GM21360 (cell line): ENCODE measurements around the gene HSD17B14.
A peak's percentile ranks its signal among the peaks of the same experiment; 100 is the strongest.

Experiments
- ATAC-seq: cut with Tn5 transposase; IDR thresholded peaks from one replicate; pipeline ENCODE4 v1.9.1; 2021; ENCODE audit warnings: mild to moderate bottlenecking, moderate library complexity; ENCODE audit not compliant: unreplicated experiment

HSD17B14 gene

GRCh38 chr19:48830965-48831364, 5.3 kb downstream of the HSD17B14 start:
- ATAC-seq: no peak

DNA sequence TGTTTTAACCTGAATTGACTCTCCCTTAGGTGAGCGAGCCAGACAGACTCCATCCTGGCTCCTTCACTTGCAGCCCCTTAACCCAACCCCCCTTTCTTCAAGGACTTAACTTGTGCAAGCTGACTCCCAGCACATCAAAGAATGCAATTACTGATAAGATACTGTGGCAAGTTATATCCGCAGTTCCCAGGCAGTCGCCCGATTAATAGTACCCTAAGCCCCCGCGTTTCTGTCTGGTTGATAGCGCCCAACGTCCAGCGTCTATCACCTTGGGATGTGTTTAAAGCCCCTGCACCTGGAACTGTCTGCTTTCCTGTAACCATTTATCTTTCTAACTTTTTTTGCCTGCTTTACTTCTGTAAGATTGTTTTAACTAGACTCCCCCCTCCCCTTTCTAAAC, 6.2 kb downstream of the HSD17B14 start:
- no peak for ATAC-seq

GRCh38 chr19:48826606-48827020, 9.7 kb downstream of the HSD17B14 start:
- ATAC-seq: no peak

DNA sequence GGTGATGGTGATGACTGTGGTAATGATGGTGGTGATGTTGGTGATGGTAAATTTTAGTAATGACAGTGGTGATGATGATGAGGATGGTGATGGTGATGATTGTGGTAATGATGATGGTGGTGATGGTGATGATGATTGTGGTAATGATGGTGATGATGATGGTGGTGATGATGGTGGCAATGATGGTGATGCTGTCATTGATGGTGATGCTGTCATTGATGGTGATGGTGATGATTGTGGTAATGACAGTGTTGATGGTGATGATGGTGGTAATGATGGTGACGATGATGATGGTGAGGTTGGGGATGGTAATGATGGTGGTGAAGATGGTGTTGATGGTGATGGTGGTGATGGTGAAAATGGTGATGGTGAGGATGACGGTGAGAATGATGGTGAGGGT, 13.8 kb downstream of the HSD17B14 start:
- ATAC-seq: no peak

DNA sequence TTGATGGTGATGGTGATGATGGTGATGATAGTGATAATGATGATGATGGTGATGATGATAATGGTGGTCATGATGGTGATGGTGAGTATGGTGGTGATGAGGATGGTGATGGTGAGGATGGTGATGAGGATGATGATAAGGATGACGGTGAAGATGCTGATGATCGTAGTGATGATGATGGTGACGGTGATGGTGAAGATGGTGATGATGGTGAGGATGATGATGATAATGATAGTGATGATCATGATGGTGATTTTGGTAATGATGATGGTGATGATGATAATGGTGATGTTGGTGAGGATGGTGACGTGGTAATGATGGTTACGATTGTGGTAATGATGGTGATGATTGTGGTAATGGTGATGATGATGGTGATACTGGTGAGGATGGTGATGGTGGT, 14.7 kb downstream of the HSD17B14 start:
- no peak for ATAC-seq

- ATAC-seq: no peak
Measured at GRCh38 chr19:48819366-48819816, 16.9 kb downstream of the HSD17B14 start.

GRCh38 chr19:48818234-48818820, 18.0 kb downstream of the HSD17B14 start:
- no peak for ATAC-seq

GRCh38 chr19:48817585-48818124, 18.6 kb downstream of the HSD17B14 start:
- ATAC-seq: no peak

- ATAC-seq: no peak
Measured at GRCh38 chr19:48815870-48816501, 20.3 kb downstream of the HSD17B14 start.

DNA sequence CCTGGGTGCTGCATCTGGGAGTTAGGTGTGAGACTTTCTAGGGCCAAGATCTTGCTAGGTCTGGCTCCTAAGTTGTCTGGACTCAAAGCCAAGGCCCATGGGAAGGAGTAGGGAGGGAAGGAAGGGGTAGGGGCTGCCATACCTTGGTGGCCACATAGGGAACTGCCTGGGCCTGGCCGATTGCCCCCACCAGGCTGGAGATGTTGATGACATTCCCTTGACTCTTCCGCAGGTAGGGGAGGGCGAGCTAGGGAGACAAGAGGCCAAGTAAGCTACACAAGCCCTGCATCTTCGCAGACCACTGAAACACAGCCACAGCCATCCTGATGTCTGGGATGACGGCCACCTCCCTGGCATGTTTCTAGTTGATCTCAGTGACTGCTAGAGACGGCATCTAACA, 21.4 kb downstream of the HSD17B14 start:
- ATAC-seq: no peak

DNA sequence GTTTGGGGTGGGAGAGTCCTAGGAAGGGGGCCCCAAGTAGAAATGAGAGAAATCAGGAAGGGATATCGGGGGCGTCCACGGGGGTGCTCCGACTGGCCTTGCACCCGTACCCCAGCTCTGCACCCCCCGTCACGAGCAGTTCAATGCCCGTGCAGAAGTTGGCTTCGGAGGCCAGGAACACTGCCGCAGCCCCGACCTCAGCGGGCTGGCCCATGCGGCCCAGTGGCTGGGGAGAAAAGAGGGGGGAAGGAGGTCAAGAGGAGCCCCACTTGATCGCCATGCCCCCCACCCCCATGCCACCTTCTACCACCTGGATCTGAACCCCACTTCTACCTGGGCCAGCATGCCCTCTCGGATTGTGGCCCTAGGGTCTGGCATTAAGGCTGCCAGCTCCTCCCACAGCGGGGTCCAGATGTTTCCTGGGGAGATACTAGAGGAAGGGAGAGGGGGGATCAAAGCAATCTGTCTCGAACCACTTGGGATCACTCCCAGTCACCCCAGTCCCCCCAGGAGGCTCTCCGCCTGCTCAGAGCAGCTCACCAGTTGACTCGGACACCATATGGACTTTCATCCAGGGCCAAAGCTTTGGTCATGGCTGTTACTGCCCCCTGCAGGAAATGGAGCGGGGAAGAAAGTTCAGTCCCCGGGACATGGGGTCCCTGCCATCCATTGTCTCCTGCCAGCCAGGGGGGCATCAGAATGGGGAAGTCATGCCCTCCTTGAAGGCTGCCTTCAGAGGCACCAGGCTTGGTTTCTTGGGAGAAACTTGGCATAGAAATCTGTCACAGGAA, 23.0 kb downstream of the HSD17B14 start:
- ATAC-seq: no peak

DNA sequence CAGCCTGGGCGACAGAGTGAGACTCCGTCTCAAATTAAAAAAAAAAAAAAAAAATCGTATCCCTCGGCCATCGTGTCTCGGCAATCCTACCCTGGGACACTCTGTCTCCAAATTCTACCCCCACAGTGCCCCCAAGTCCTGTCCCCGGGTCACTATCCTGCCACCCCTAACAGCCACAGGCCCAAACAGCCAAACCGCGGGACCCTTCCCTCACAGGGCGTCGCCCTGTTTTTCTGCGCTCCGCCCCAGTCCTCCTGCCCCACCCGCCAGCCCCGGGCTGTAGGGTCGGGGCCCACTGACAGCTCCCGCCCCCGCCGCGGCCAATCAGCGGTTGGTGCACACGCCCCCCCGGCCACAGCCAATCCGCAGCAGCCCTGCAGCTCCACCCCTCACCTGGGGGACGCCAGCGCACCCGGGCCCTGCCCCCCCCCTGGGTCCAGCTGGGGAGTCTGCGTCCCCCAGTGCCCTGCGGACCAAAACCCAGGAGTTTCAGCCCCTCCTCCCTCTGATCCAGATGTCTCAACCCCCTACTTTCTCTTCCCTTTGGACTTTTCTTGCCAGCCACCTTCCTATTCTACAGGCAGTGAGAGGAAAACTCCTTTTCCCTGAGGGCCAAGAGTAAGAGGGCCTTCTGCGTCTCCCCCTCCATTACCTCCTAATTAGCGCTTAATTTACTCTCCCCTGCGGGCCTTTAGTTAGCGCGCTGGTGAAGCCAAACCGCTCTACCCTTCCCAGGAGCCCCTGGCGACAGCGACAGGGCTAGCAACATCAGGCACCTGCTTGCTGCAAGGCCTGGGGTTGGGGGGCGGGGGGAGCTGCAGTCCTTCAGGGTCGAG, 24.0 kb downstream of the HSD17B14 start:
- ATAC-seq: peak; percentile 46

DNA sequence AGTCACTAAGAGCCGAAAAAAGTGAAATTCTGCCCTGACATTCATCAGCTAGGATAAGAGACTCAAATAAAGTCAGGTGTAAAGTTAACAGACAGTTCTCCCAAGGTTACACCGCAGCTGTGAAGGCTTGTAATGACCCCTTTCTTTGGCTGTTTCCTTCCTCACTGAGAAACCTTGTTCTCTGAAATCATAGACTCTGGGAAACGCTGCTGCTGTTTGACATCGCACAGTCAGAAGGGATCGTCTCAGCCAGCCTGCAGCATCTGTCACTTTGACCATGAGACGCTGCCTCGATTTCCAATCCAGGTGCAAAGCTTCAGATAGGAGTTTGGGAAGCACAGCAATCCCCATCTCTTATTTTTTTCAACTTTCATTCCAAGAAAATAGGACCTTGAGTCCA, 26.1 kb downstream of the HSD17B14 start:
- ATAC-seq: no peak

DNA sequence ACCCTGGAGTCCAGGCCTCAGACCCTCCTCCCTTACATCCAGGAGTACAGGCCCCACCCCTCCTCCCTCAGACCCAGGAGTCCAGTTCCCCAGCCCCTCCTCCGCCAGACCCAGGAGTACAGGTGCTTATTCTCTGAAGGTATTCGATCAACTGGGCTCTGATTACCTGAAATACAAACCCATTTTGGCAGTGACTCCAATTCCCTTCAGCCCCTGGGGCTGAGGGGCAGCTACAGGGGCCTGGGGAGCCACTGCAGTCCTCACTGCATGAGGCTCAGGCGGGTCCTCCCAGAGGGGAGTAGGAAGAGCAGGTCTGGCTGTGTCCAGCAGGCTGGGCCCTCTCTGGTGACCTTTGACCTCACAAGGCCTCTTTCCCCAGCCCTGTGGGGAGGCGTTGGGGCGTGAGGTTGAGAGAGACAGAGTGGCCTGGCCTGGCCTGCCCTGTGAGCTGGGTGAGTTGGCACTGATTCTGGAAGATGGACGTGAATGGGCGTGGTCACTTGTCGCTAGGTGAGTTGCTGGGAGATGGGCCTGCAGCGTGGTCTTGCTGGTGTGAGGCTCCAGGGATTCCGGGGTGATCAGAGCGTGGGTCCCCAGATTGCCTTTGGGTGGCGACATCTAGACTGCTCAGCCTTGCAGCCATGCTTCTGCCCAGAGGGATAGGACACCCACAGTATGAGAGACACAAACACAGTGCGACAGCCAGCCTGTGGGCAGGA, 28.5 kb downstream of the HSD17B14 start:
- no peak for ATAC-seq

- ATAC-seq: no peak
Measured at GRCh38 chr19:48806818-48807589, 29.3 kb downstream of the HSD17B14 start.

DNA sequence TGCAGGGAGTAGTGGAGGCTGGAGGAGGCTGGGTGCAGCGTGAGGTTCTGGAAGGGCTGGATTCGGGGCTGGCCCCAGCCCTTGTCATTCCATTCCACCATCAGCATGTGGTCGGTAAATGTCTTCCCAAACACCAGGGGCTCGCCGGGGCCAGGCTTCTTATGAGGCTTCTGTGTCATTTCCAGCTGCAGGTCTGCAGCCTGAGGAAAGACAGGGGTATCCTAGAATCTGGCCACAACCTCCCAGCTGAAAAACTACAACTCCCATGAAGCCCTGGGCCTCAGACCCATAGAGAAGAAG, 29.8 kb downstream of the HSD17B14 start:
- no peak for ATAC-seq

GRCh38 chr19:48805452-48805851, 30.8 kb downstream of the HSD17B14 start:
- ATAC-seq: no peak

- no peak for ATAC-seq
Measured at GRCh38 chr19:48804496-48804895, 31.8 kb downstream of the HSD17B14 start.

DNA sequence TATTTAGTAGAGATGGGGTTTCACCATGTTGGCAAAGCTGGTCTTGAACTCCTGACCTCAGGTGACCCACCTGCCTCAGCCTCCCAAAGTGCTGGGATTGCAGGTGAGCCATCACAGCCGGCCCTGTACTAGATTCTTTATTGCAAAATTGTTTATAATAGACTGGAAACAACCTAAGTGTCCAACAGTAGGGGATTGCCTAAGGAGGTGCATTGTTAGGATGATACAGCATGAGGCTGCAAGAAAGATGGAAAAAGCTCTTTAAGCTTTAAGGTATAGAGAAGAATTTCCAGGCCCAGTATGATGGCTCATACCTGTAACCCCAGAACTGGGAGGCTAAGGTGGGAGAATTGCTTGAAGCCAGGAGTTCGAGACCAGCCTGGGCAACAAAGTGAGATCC, 33.7 kb downstream of the HSD17B14 start:
- no peak for ATAC-seq
